Neural progenitor cell (in vitro differentiated cells): ENCODE data around the gene CLEC4D. TPM values are rescaled to one million over a fixed set of nuclear protein-coding genes. Genes with fewer than 3 reads are reported as not detected.
A peak's percentile ranks its signal among the peaks of the same experiment; 100 is the strongest.
"Not testable (repeated sequence)": the region's sequence is repeated elsewhere in the genome, so short reads cannot be mapped to it uniquely, and the experiment has no call there.

Experiments
- DNase-seq: peaks from one replicate; pipeline ENCODE4 v3.0.0-alpha.2; 2016; ENCODE audit warnings: low spot score
- H2AFZ ChIP-seq: fragments of 200-600 bp; sonication (generic); replicated peaks from 2 replicates; pipeline ENCODE4 v1.6.1; 2016; ENCODE audit warnings: antibody characterized with exemption
- H3F3A ChIP-seq: fragments of 200-600 bp; sonication (generic); 2 replicates; pipeline ENCODE4 v1.6.1; 2016; ENCODE audit warnings: antibody characterized with exemption, low read depth
- H3K27ac ChIP-seq: fragments of 200-600 bp; sonication (generic); 2 replicates; pipeline ENCODE4 v1.5.1; 2016; ENCODE audit warnings: mild to moderate bottlenecking
- H3K27me3 ChIP-seq: fragments of 200-600 bp; sonication (generic); 2 replicates; pipeline ENCODE4 v1.6.1; 2016; ENCODE audit warnings: mild to moderate bottlenecking, moderate library complexity
- H3K36me3 ChIP-seq: fragments of 200-600 bp; sonication (generic); 2 replicates; pipeline ENCODE4 v1.5.1; 2016
- H3K4me1 ChIP-seq: fragments of 200-600 bp; sonication (generic); 2 replicates; pipeline ENCODE4 v1.6.1; 2016; ENCODE audit warnings: mixed run types
- H3K4me2 ChIP-seq: fragments of 200-600 bp; sonication (generic); 2 replicates; pipeline ENCODE4 v1.6.1; 2016
- H3K4me3 ChIP-seq: fragments of 200-600 bp; sonication (generic); 2 replicates; pipeline ENCODE4 v1.5.1; 2016
- H3K79me2 ChIP-seq: fragments of 200-600 bp; sonication (generic); 2 replicates; pipeline ENCODE4 v1.6.1; 2016; ENCODE audit warnings: low read depth
- H3K9ac ChIP-seq: fragments of 200-600 bp; sonication (generic); 2 replicates; pipeline ENCODE4 v1.6.1; 2016
- H3K9me3 ChIP-seq: fragments of 200-600 bp; sonication (generic); 2 replicates; pipeline ENCODE4 v1.5.1; 2016; ENCODE audit warnings: low read depth
- H4K20me1 ChIP-seq: fragments of 200-600 bp; sonication (generic); 2 replicates; pipeline ENCODE4 v1.6.1; 2016; ENCODE audit warnings: low read depth
- H3K27ac Mint-ChIP-seq: 3 replicates; pipeline ENCODE4 v1.8.0; 2021; ENCODE audit warnings: mixed read lengths
- H3K27me3 Mint-ChIP-seq: 2 replicates; pipeline ENCODE4 v1.8.0; 2022; ENCODE audit warnings: low read depth, mild to moderate bottlenecking, inconsistent platforms, moderate library complexity, mixed read lengths; ENCODE audit not compliant: insufficient read depth
- H3K36me3 Mint-ChIP-seq: 3 replicates; pipeline ENCODE4 v1.8.0; 2021; ENCODE audit warnings: mixed read lengths
- H3K4me1 Mint-ChIP-seq: 3 replicates; pipeline ENCODE4 v1.8.0; 2021; ENCODE audit warnings: mixed read lengths
- H3K4me3 Mint-ChIP-seq: 3 replicates; pipeline ENCODE4 v1.8.0; 2021; ENCODE audit warnings: mild to moderate bottlenecking, moderate library complexity, mixed read lengths
- H3K9me3 Mint-ChIP-seq: 3 replicates; pipeline ENCODE4 v1.8.0; 2020; ENCODE audit warnings: mixed read lengths
- EZH2 ChIP-seq: fragments of 200-600 bp; sonication (generic); IDR thresholded peaks from 2 replicates; pipeline ENCODE4 v1.6.1; 2017; ENCODE audit warnings: antibody characterized with exemption, mild to moderate bottlenecking, moderate library complexity
- EZH2phosphoT487 ChIP-seq: fragments of 200-600 bp; sonication (generic); IDR thresholded peaks from 2 replicates; pipeline ENCODE4 v1.6.1; 2017; ENCODE audit warnings: antibody characterized with exemption
- total RNA-seq: library from RNA; depleted of rRNA; stranded (reverse); fragments of >200 nt; gene quantifications from 2 replicates; pipeline ENCODE4 v1.2.3, GENCODE V29; 2015; ENCODE audit warnings: low replicate concordance
- TF ChIP-seq, protein P1 (sequence below): fragments of 200-600 bp; sonication (generic); IDR thresholded peaks from 2 replicates; pipeline ENCODE4 v1.5.1; 2017; ENCODE audit warnings: antibody characterized with exemption, mild to moderate bottlenecking

Gene CLEC4D
- total RNA-seq, 1 donor from 2014 or later: 0.19 TPM

DNA sequence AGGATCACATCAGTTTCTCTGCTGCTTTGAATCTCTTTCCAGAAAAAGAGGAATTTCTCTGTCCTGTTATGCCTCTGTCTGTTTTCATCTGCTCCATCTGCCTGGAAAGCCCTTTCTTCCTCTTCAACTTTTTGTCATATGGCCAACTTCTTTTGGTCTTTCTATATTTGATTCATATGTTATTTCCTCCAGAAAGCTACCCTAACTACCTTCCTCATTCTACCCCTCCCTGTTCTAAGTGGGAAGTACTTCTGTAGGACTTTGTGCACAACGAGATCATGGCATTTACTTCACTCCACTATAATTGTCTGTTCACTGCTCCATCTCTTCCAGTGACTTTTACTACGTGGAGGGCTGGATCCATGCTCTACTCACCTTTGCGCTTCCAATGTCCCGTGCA lies 5.9 kb downstream of the CLEC4D start:
- no peaks in the 10 kb centered on the region for H3K27me3 ChIP-seq
- Mint-ChIP-seq H3K27ac (no peak overlapping the region), H3K36me3 (no peaks in the 10 kb centered on the region), H3K27me3 (peaks cover 2% of the 10 kb centered on the region), H3K4me1 (no peaks in the 10 kb centered on the region), H3K9me3 (peaks cover 10% of the 10 kb centered on the region), H3K4me3 (no peak overlapping the region)
- no peaks in the 10 kb centered on the region for H3K79me2 ChIP-seq
- no peaks in the 10 kb centered on the region for H3K36me3 ChIP-seq
- H3K9ac ChIP-seq: no peak overlapping the region
- TF ChIP-seq, protein P1, sequence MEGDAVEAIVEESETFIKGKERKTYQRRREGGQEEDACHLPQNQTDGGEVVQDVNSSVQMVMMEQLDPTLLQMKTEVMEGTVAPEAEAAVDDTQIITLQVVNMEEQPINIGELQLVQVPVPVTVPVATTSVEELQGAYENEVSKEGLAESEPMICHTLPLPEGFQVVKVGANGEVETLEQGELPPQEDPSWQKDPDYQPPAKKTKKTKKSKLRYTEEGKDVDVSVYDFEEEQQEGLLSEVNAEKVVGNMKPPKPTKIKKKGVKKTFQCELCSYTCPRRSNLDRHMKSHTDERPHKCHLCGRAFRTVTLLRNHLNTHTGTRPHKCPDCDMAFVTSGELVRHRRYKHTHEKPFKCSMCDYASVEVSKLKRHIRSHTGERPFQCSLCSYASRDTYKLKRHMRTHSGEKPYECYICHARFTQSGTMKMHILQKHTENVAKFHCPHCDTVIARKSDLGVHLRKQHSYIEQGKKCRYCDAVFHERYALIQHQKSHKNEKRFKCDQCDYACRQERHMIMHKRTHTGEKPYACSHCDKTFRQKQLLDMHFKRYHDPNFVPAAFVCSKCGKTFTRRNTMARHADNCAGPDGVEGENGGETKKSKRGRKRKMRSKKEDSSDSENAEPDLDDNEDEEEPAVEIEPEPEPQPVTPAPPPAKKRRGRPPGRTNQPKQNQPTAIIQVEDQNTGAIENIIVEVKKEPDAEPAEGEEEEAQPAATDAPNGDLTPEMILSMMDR: no peak
- no peak for TF ChIP-seq EZH2phosphoT487
- no peak for TF ChIP-seq EZH2
- no peaks in the 10 kb centered on the region for H3K4me1 ChIP-seq
- H3K4me2 ChIP-seq: no peak overlapping the region
- H3K27ac ChIP-seq: no peak overlapping the region
- H3K4me3 ChIP-seq: no peak overlapping the region
- H3K9me3 ChIP-seq: no peaks in the 10 kb centered on the region
- no peak overlapping the region for H2AFZ ChIP-seq
- DNase-seq: no peak
- no peaks in the 10 kb centered on the region for H4K20me1 ChIP-seq
- no peaks in the 10 kb centered on the region for H3F3A ChIP-seq

DNA sequence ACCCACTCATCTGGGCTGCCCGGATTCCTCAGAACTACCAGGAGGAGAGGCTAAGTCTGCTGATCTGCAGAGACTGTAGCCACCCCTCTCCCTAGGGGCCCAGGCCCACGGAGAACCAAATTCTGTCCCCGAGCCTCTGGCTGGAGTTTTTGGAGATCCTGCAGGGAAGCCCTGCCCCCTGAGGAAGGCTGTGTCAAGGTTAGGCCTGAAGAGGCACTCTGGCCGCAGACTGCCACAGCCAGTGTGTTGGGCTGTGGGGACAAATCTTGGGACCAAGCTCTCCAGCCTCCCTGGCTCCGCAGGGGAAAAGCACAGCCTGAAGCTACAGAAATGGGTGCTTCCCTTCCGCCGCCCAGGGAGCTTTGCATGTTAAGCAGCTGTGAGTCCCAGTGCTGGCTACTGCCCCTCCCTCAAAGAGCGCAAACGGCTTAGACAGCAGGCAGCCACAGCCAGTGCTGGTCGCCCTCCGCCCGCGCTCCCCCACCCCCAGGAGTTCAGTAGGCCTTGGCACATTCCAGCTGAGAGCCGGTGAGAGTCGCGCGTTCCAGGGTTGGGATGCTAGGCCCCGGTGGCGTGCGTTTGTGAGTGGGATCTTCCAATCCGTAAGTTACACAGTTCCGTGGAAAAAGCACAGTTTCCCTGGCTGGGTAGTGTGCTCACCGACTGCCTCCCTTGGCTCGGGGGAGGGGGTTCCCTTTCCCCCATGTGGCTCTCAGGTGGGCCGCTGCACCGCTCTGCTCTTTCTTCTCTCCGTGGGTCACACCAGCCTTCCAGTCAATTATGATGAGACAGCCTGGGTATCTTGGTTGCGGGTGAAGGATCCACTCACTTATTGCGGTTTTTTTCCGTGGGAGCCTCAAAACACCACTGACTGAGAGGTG lies 14.2 kb downstream of the CLEC4D start:
- Mint-ChIP-seq H3K9me3 (peaks cover 33% of the 10 kb centered on the region), H3K36me3 (no peaks in the 10 kb centered on the region), H3K27me3 (peaks cover 4% of the 10 kb centered on the region), H3K27ac (no peak overlapping the region), H3K4me3 (no peak overlapping the region), H3K4me1 (no peaks in the 10 kb centered on the region)
- no peaks in the 10 kb centered on the region for H4K20me1 ChIP-seq
- peak; percentile 57 for DNase-seq
- peaks cover 11% of the 10 kb centered on the region for H3K4me1 ChIP-seq
- H3K9ac ChIP-seq: no peak overlapping the region
- H3K79me2 ChIP-seq: no peaks in the 10 kb centered on the region
- TF ChIP-seq, protein P1: no peak
- TF ChIP-seq EZH2: no peak
- TF ChIP-seq EZH2phosphoT487: no peak
- H3F3A ChIP-seq: no peaks in the 10 kb centered on the region
- H3K4me3 ChIP-seq: no peak overlapping the region
- H3K9me3 ChIP-seq: no peaks in the 10 kb centered on the region
- H3K4me2 ChIP-seq: peak overlapping the region; percentile 47
- no peak overlapping the region for H3K27ac ChIP-seq
- peak overlapping the region; percentile 82 for H2AFZ ChIP-seq
- H3K36me3 ChIP-seq: no peaks in the 10 kb centered on the region
- no peaks in the 10 kb centered on the region for H3K27me3 ChIP-seq

DNA sequence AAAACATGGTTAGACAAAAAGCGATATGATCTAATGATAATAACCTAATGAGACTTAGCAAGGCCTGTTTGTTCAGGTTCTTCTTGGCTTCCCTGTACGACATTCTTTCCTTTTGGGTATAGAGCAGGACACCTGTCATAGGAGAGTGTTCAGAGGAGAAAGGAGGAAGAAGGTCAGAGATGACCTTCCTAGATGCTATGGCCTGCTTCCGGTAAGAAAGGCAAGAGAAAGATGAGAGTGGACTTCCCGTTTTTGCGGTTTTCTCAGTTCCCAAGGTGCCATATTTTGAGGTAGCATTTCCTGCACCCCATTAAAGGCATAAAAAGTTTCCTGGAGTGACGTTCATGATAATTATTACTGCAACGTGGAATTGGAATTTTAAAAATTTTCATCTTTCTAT lies 18.7 kb downstream of the CLEC4D start:
- H3F3A ChIP-seq: no peaks in the 10 kb centered on the region
- Mint-ChIP-seq H3K4me1 (no peaks in the 10 kb centered on the region), H3K9me3 (peaks cover 4% of the 10 kb centered on the region), H3K36me3 (no peaks in the 10 kb centered on the region), H3K27ac (no peak overlapping the region), H3K4me3 (no peak overlapping the region), H3K27me3 (no peaks in the 10 kb centered on the region)
- H3K4me2 ChIP-seq: no peak overlapping the region
- H3K79me2 ChIP-seq: no peaks in the 10 kb centered on the region
- no peaks in the 10 kb centered on the region for H3K36me3 ChIP-seq
- no peak for DNase-seq
- H3K4me3 ChIP-seq: no peak overlapping the region
- peaks cover 9% of the 10 kb centered on the region for H3K4me1 ChIP-seq
- TF ChIP-seq EZH2phosphoT487 (no peak), EZH2 (no peak)
- H3K27ac ChIP-seq: no peak overlapping the region
- H3K27me3 ChIP-seq: no peaks in the 10 kb centered on the region
- H4K20me1 ChIP-seq: no peaks in the 10 kb centered on the region
- H2AFZ ChIP-seq: no peak overlapping the region
- H3K9me3 ChIP-seq: no peaks in the 10 kb centered on the region
- no peak overlapping the region for H3K9ac ChIP-seq

DNA sequence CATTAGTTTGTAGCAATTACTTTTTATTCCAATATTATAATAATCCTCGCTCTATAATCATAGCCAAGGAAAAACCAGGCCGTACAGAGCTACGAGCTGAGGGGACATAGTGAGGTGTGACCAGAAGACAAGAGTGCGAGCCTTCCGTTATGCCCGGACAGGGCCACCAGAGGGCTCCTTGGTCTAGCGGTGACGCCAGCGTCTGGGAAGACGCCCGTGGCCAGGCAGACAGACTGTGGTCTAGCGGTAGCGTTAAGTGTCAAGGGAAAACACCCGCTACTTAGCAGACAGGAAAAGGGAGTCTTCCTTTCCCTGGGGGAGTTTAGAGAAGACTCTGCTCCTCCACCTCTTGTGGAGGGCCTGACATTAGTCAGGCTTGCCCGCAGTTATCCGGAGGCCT lies 24.5 kb downstream of the CLEC4D start:
- H3K9me3 ChIP-seq, H3K36me3 ChIP-seq, H3K4me1 Mint-ChIP-seq, H3K9me3 Mint-ChIP-seq, H2AFZ ChIP-seq, H4K20me1 ChIP-seq, H3K27ac Mint-ChIP-seq, DNase-seq, H3K27me3 ChIP-seq, H3K4me1 ChIP-seq, H3K27me3 Mint-ChIP-seq, H3K4me3 ChIP-seq, H3K79me2 ChIP-seq, H3F3A ChIP-seq, H3K27ac ChIP-seq, H3K9ac ChIP-seq, H3K4me3 Mint-ChIP-seq, H3K4me2 ChIP-seq, H3K36me3 Mint-ChIP-seq: not testable (repeated sequence)
- TF ChIP-seq, protein P1: peak; percentile 46

DNA sequence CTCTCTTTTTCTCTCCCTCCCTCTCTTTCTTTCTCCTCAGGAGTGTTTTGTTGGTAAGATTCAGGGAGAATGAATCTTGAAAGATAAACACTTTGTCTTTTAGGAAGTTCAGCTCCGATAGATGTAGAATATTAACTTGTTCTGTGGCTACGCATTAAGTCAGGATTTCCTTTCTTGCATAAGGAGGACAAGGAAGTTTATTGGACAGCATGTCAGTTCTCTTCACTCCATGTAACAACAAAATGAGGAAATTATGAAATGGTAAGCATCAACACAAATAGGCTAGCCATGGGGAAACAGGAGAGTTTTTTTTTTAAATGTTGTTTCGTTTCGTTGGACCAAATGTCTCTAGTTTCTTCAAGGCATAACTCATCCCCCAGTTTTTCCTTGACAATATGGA lies 27.5 kb downstream of the CLEC4D start, which contains the start of gene CLEC4E:
Gene CLEC4E (minus strand): TSS at position 75 of the 400 bp plus-strand sequence. CDS start 108 bp downstream, outside the sequence.
- not testable (repeated sequence) for H4K20me1 ChIP-seq, H3K36me3 ChIP-seq, H3K9me3 ChIP-seq, H3K79me2 ChIP-seq, H3F3A ChIP-seq, H3K4me1 Mint-ChIP-seq, H3K36me3 Mint-ChIP-seq, H3K9ac ChIP-seq, H3K27ac Mint-ChIP-seq, DNase-seq, H3K27ac ChIP-seq, H3K4me3 ChIP-seq, H3K4me2 ChIP-seq, H3K4me3 Mint-ChIP-seq, H3K27me3 ChIP-seq, H3K9me3 Mint-ChIP-seq, H3K27me3 Mint-ChIP-seq, H3K4me1 ChIP-seq
- H2AFZ ChIP-seq: peak within 1 kb of the TSS; percentile 3
